Inflammatory macrophage (primary cell): ENCODE data around the gene CMTR2.

ENCODE experiments used
- DNase-seq, 2 donors: peaks; one replicate each; pipeline ENCODE4 v3.0.0-alpha.2; 2020 to 2022

The CMTR2 gene

GRCh38 chr16:71276589-71277334 is 12.4 kb downstream of the CMTR2 start:
- DNase-seq = no peak

- DNase-seq = no peak
Observed at GRCh38 chr16:71273384-71273783, 15.8 kb downstream of the CMTR2 start.

- DNase-seq = no peak
Observed at GRCh38 chr16:71264299-71264698, 24.9 kb downstream of the CMTR2 start.

GRCh38 chr16:71263582-71263981 is 25.6 kb downstream of the CMTR2 start:
- no peak for DNase-seq

DNA sequence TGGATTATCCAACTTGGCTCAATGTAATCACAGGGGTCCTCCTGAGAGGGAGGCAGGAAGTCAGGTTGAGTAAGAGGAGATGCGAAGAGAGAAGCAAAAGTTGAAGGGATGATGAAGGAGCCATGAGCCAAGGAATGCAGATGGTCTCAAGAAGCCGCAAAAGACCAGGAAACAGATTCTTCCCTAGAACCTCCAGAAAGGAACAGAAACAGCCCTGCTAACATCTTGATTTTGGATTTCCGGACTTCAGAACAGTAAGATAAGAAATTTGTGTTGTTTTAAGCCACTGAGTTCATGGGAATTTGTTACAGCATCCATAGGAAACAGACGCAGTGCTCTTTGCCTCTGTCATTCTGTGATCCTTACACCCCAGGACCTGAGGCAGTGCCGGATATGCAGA is 26.8 kb downstream of the CMTR2 start:
- no peak for DNase-seq

GRCh38 chr16:71260995-71261394 is 28.2 kb downstream of the CMTR2 start:
- DNase-seq = no peak

DNA sequence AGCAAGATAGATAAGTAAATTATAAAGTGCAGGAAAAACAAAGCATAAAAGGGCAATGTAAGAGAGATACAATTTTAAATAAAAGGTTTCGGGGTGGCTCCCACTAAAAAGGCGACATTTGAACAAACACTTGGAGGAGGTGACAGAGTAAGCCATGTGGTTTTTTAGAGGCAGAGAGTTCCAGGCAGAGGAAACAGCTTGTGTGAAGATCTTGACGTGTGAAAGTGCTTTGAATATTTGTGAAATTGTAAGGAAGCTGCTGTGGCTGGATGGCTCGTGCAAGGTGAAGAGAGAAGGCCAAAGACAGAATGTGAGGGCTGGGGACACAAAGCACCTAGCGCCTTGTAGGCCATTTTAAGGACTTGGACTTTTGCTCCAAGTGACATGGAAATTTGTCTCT is 30.1 kb downstream of the CMTR2 start:
- DNase-seq = no peak

- peak; percentile 23 to 25 for DNase-seq
Observed at GRCh38 chr16:71258372-71258771, 30.8 kb downstream of the CMTR2 start.

- DNase-seq = no peak
Observed at GRCh38 chr16:71257768-71258167, 31.4 kb downstream of the CMTR2 start.

GRCh38 chr16:71255721-71256120 is 33.5 kb downstream of the CMTR2 start:
- no peak for DNase-seq

- peak; percentile 21 to 31 for DNase-seq
Observed at GRCh38 chr16:71254832-71255525, 34.2 kb downstream of the CMTR2 start.

- DNase-seq = peak; percentile 14 to 39
Observed at GRCh38 chr16:71250461-71251235, 38.6 kb downstream of the CMTR2 start.

DNA sequence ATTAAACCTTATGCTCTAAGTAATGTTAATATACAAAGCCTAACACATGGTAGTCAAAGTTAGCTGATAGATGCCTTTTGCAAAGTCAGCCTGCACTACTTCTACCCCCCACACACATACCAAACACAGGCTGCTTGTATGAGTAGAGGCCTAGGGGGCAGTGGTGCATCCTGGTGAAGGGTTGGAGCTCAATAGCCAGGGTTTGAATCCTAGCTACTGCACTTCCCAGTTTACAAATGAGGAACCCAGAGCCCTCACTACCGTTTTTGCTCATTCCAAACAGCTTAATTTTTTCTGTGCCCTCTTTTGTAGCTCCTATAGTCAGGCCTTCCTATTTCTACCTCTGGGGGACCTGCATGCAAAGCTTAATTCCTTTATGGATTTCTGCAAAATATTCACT is 39.8 kb downstream of the CMTR2 start:
- peak; percentile 46 to 55 for DNase-seq

DNA sequence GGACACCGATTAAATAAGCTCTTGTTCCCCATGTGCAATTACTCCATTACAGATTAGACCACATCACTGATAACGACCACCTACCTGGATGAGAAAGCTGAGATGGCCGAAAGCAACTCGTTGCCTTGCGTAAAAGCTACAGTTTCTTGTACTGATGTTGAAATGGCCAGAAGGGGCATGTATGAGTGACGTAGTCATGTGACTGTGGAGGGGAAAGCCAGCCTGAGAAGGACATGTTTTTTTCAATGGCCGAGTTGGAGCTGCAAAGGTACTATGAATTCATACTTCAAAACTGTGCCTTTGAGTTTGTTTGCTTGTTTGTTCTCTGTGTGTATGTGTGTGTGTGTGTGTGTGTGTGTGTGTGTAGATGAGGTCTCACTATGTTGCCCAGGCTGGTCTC is 41.7 kb downstream of the CMTR2 start:
- no peak for DNase-seq

DNA sequence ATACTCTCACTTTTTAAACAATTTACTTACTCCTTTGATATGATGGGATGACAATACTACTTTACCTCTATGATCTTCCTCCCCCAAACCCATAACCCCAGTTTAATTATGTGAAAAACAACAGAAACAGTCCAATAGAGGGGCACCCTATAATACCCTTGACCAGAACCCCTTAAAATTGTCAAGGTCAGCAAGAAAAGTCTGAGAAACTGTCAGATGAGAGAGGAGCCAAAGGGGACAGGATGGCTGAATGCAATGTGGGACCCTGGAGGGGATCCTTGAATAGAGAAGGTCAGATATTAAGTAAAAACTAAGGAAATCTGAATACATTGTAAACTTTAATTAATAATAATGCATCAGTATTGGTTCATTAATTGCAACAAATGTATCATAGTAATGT is 42.9 kb downstream of the CMTR2 start:
- no peak for DNase-seq

DNA sequence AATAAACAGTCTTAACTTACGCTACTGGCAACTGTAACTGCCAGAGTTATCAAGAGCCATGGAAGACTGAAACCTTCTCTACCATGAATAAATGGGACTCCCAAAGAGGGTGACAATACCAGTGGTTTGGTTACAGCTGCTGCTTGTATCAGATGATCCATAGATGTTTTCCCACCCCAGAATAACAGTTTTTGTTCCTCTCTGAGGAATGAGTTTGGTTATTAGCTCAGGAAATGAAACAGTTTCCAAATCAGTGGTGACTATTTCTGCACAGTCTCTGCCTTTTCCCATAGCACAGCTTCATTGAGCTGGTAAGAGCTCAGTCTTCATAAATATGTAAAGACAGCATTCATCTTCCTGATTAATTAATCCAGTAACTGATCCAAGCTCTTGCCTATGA is 44.7 kb downstream of the CMTR2 start:
- peak in 1 of 2 donors; percentile 14 for DNase-seq

DNA sequence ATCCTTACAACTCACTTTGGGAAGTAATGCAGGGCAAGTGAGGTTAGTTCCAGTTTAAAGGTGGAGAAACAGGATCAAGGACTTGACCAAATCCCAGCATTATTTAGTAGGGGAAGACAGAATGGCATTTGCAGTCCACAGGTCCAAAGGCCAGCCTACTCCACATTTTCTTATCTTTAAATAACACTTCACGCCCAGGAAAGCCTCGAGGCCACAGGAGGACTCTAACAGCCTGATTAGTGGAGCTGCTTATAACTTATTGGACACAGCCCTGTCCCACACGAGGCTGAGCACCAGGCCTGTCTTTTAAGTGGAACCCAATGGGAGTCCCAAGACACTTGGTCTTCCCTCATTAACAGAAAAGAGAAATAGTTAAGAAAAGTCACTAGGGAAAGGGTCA is 46.6 kb downstream of the CMTR2 start:
- DNase-seq = no peak

DNA sequence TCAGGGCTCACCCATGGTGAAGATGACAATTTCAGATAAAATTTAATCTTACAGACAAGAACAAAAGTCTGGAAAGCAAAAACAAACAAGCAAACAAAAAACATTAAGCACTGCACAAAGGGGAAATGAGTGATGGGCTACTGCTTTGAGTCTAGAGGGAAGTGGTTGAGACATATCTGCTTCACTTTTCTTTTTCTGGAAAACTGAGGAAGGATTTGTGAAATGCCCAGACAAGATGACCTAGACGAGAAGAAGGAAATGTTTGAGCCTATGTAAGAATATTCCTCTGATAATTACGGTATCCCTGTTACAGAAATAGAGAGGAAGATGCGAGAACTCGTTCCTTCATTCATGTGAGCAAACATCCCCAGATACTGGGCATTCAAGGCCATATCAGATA is 47.2 kb downstream of the CMTR2 start:
- peak; percentile 8 to 24 for DNase-seq
